ENCODE results near the gene ERP27. TPM values are rescaled to one million over a fixed set of nuclear protein-coding genes. Genes with fewer than 3 reads are reported as not detected.
A peak's percentile ranks its signal among the peaks of the same experiment; 100 is the strongest.

Gene ERP27
- total RNA-seq, 1 donor from 2014 or later, result not detected

DNA sequence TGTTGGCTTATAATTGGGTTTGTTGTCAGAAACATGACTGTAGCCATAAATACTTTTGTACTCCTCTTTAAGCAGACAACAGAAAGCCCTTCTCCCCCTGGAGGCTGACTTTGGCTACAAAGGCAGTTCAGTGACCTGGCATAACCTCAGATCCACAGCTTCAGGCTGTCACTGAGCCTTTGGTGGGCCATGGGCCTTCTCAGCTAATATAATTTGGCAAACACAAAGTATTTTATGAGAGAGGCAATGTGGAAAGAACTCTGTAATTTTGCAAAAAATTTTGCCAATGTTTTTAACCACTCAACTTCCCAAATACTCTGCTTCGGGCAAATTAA, 37.1 kb downstream of the ERP27 start:
- DNase-seq, result no peak

DNA sequence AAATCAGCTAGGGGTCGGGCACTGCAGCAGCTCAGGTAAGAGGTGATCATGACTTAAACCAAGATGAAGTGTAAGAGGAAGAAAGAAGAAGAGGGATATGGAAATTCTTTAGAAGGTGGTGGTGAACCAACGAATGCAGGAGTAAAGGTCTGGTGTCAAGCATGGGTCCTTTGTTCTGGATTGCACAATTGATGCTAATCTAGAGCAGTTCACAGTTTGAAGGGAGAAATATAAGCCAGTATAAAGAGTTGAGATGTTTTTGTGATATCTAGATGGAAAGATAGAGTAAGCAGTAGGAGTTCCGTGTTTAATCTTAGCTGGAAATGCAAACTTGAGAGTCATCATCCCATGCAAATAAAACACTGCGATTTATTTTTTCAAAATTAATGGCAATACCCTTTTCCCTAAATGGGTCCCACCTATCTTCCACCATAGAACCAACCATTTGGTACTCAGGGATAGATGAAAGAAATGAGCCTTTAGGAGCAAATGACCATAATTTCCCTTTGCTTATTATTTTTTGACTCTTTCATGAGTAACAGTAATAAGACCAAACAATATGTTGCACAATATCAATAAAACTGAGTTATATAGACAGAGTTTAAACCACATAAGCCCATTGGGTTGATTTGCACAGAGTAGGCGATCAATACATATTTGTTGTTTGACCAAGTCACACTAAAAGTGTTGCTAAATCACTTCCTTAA, 37.7 kb downstream of the ERP27 start:
- DNase-seq, result no peak

DNA sequence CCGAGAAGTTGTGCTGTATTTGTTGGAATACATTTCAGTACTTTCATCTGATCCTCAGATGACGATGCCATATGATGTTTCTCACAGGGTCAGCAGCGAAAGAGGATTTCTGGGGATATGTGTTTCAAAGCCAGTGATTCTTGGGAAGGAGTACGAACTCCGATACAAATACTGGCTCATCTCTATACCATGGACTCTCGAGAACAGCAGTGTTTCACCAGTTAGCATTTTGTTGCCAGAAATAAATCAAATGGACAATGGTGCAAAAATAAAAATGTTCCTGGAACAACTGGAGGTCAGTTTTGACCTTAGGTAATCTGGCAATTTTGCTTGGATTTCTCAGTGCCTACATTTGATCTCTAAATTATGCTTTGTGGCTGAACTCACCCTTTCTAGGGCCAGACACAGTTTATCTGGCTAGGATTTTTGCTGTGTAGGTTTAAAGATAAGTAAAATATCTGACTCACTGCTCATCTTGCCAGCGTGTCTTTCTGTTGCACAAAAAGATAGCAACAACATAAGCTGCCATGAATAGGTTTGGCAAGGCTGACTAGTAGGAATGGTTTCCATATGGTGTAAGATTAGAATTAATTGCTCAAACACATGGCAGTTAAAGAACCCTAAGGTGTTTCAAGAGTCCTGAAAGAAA, 41.7 kb downstream of the ERP27 start:
- no peak for DNase-seq

GRCh38 chr12:14893506-14894250, 44.7 kb downstream of the ERP27 start:
- no peak for DNase-seq

GRCh38 chr12:14892726-14893505, 45.4 kb downstream of the ERP27 start:
- no peak for DNase-seq

DNA sequence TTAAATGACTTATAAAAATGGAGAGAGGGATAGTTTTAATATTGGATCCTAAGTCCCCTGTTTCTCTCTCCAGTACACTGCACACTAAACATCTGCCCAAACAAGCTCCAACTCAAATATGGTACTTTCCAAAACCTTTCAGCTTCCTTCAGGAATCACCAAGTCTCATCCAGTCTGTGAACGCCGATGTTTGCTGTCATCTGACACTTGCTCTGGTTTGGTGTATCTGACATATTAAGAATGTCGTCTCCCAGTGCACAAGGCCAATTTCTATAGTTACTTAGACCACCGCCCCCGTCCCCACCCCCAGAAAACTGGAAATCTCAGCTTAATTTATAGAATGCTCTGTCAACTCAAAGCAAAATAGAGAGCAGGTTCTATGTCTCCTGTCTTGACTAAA, 47.6 kb downstream of the ERP27 start:
- no peak for DNase-seq

DNA sequence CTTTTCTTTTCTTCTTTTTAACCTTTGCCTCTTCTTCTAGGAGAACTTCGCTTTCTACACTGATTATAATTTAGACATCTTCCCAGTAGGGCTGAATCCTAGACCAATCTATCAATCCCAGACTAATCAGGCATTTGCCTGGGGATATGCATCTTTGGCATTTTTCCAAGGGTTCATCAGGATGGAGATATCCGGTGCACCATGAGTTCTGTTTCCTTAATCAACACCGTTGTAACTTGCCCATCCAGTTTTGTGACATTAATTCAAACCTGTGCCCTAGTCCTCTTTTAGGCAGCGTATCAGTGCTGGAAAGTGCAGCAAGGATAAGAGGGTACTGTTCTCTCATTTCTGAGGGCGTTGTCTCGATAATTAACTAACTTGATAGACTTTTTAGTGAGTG, 52.1 kb downstream of the ERP27 start:
- no peak for DNase-seq

DNA sequence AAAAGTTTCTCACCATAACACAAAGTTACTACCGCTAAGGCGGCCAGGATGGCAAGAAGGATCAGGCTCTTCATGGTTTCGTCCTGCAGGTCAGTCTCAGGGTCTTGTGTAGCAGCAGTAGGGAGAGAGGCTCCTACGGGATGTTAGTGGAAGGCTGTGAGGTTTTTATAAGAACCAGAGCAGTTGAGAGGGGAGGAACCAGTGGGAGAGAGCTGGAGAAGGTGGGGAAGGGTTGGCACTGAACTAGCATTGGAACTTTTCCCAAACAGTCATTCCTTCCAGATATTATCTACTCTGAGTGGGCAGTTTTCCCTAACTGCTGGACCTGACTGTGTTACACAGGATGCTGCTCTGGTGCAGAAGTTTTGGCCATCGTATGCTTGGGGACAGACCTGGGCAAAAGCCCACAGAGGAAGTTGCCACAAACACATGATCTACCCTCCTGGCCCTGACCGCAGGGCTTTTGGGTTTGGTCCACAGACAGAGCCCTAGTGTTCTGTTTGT, 52.6 kb downstream of the ERP27 start, which contains the start of gene MGP:
Gene MGP (minus strand): TSS at position 137 of the 504 bp plus-strand sequence. CDS start 63 bp downstream, at position 74.
- no peak for DNase-seq

DNA sequence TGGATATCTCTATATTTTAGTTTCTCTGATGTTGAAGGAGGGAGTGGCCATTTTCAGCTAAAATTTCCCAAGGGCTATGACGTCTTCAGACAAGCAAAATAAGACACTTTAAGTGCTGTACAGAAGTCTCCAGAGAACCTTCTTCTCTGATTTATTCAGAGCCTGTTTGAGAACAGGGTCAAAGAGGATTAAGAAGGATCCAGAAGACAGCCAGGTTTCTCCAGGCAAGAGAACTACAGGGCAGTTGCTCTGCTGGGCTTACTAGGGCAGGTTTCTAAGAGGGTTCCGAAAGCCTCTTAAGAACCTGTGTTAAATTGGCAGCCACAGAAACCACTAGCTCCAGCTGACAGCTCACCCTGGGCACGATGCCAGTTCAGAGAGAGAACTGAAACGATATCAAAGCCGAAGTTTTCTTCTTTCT, 53.9 kb downstream of the ERP27 start:
- DNase-seq, result peak; percentile 29

GRCh38 chr12:14883686-14884085, 54.7 kb downstream of the ERP27 start:
- no peak for DNase-seq

DNA sequence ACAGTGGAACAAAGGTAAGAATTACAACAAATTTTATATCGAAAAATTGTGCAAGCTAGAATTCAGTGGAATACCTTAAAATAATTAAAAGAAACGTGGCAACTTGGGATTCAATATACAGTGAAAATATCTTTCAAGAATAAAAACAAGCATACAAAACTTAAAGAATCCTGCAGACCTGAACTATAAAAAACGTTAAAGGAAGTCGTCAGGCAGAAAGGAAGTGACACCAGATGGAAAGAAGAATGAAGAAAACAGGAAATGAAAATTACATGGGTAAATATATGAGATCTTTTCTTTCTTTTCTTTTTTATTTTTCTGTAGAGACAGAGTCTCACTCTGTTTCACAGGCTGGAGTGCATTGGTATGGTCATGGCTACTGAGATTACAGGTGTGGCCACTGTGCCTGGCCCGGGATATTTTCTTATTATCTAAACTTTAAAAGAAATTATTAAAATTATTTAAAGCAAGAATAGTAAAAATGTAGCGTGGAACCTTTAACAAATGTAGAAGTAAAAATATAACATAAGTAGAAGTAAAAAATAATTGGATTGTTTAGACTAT, 57.4 kb downstream of the ERP27 start:
- DNase-seq, result no peak

- DNase-seq, result no peak
Observed at GRCh38 chr12:14879222-14879933, 59.0 kb downstream of the ERP27 start.

DNA sequence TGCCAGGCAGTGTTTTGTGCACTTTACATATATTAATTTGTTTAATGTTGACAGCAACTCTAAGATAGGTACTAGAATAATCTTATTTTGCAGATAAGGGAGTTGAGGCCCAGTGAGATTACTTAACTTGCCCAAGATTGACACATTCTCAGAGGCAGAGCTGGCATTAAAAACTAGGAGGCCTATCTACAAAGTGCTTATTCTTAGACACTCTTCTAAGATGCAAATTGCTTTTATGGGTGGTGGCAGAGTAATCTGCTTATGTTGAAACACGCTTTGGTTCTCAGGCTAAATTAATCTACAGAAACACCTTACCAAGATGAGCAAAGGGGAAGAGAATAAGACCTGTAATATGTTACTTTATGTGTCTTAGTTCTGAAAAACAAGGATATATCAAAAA, 59.8 kb downstream of the ERP27 start:
- no peak for DNase-seq

- DNase-seq, result no peak
Observed at GRCh38 chr12:14876833-14877232, 61.5 kb downstream of the ERP27 start.

DNA sequence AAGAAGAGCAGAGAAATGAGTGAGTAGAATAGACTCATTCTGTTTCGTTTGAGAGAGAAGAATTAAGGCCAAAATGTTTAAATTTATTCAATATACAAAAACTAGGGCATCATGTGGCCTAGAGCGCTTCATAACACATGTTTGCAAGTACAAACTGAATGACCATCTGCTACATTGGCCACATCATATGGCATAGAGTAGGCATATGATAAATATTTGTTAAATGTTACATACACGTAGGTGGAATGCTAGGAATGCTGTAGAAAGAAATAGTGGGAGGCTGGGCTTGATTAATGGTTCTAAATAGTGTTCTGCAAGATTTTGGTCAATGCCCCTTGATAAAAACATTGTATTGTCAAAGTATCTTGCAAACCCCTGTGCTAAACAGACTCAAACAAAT, 63.5 kb downstream of the ERP27 start:
- DNase-seq, result no peak

DNA sequence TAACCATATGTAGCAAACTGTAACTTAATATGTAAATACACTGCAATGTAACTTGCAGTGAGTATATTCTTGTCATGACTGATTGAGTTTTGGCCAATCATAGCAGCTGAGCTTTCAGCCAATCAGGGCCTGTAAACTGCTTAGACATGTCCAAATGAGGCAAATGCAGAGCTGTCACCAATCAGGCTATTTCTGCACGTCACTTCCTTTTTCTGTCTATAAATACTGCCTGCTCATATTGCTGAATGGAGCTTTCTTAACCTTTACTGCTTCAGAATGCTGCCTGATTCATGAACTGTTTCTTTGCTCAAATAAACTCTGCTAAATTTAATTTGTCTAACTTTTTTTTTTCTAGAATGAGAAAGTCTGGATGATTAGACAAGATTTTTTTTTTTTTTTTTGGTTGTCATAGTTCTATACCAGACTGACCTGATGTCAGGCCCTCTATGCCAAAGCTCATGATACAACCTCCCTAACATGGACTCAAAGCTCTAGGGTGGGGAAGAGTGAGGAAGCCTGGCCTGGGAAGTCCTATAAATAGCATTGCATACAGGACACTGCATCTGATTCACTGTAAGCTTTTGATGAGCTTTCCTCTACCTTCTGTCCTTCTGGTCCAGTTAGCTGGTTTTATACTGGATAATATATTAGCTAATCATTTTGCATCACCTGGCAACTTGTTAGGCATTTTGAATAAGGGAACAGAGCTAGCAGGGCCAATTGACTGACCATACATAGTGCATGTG, 64.7 kb downstream of the ERP27 start:
- no peak for DNase-seq

DNA sequence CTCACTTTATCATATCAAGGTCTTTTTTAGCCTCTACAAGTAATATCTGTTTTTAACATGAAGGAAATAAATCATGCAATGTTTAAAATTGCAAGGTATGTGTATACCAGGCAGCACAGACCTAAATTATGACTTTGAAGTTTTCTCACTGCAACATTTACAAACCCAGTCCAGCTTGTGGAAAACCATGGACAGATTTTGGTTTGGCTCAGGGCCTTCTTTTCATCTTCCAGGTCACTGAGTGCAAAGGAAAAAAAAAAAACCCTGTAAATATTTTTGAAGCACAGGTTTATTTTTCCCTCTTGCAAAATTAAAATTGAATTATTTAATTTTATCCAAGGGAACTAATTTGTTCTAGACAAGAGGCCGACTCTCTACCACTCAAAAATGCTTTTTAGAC, 66.5 kb downstream of the ERP27 start:
- no peak for DNase-seq

DNA sequence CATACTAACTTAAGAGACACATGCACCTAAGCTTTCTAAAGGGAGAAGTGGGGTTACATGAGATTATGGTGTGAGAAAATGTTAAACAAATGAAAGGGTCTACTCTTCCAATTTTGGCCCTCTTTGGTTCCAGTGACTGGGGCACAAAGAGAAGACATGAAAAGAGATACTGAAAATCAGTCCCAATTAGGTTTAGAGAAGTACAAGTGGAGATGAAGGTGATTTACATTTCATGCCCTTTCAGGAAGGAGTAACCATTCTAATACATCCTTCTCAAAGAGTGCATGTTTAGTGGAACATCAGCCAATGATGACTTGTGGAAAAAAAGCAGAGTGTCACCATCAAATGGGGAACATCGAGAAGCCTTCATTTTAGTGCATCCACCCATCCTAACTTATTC, 67.1 kb downstream of the ERP27 start:
- DNase-seq, result no peak

- DNase-seq, result no peak
Observed at GRCh38 chr12:14868916-14869506, 69.3 kb downstream of the ERP27 start.

All from occipital lobe (tissue), 2 donors.